GM23248 (cell line): ENCODE results near the gene IBSP.

Experiments used
- EZH2 ChIP-seq: fragments of 200-600 bp; sonication (generic); IDR thresholded peaks from 2 replicates; pipeline ENCODE4 v1.6.1; 2018; ENCODE audit warnings: antibody characterized with exemption, mild to moderate bottlenecking; ENCODE audit not compliant: insufficient read depth, poor library complexity, severe bottlenecking
- EZH2phosphoT487 ChIP-seq: fragments of 200-600 bp; sonication (generic); IDR thresholded peaks from 2 replicates; pipeline ENCODE4 v1.6.1; 2018; ENCODE audit warnings: antibody characterized with exemption, moderate library complexity, mild to moderate bottlenecking, low read depth; ENCODE audit not compliant: insufficient read depth

DNA sequence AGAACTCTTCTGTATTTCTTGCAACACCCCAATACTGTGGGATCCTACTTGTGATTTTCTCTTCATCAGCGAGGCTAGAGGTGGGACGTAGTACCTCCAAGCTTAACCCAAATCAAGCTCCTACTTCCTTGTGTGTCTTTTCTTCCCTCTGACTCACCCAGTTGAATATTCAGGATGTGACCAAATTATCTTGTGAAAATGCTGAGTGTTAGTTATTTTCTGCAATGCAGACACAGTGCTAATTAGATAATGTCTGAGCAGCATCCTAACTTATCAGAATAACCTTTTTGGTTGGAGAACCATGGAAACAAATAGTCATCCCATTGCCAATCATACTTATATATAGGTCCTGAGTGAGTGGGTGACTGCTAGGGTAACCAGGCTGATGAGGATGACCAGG, 35.8 kb downstream of the IBSP start:
- TF ChIP-seq EZH2 (no peak), EZH2phosphoT487 (no peak)
